ENCODE measurements around the gene HCN2.

DNA sequence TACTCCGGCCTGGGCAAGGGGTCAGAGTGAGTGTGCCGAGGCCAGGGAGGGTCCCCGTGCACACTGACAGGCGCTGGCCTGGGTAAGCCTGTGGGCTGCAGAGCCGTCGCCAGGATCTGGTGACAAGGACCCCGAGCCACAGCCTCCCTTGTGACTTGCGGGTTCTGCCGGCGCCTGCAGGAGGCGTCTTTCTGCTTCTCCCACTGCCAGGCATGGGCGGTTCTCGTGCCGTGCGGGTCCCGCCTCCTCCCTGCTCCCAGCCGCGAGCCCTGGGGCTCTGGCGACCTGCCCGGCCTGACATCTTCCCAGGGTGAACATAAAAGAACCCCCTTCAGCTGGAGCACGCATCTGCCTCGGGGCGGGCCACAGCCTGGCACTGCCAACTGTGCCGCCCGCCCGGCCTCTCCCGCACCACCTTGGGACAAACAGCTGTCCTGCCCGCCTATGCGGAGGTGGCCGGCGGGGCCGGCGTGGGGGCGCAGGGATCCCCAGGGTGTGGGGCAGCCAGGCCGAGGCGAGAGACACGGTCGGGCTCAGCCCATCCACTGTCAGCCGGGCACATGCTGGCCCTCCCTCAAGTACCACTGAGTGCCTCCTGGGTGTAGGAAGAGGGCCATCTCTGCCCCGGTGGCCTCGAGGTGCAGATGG, 1.5 kb upstream of the HCN2 start:
- TF ChIP-seq, protein P1, sequence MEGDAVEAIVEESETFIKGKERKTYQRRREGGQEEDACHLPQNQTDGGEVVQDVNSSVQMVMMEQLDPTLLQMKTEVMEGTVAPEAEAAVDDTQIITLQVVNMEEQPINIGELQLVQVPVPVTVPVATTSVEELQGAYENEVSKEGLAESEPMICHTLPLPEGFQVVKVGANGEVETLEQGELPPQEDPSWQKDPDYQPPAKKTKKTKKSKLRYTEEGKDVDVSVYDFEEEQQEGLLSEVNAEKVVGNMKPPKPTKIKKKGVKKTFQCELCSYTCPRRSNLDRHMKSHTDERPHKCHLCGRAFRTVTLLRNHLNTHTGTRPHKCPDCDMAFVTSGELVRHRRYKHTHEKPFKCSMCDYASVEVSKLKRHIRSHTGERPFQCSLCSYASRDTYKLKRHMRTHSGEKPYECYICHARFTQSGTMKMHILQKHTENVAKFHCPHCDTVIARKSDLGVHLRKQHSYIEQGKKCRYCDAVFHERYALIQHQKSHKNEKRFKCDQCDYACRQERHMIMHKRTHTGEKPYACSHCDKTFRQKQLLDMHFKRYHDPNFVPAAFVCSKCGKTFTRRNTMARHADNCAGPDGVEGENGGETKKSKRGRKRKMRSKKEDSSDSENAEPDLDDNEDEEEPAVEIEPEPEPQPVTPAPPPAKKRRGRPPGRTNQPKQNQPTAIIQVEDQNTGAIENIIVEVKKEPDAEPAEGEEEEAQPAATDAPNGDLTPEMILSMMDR (IDR thresholded peaks at IDR 0.05), result peak; percentile 69
- no peak for TF ChIP-seq EZH2phosphoT487 (IDR thresholded peaks at IDR 0.05)

Data from neural progenitor cell (in vitro differentiated cells).